Chondrocyte (in vitro differentiated cells): ENCODE data around the gene GSTP1. TPM values are rescaled to one million over a fixed set of nuclear protein-coding genes. Genes with fewer than 3 reads are reported as not detected.
"Not testable (repeated sequence)": the region's sequence is repeated elsewhere in the genome, so short reads cannot be mapped to it uniquely, and the experiment has no call there.

Experiments
- DNase-seq: peaks from one replicate; pipeline ENCODE4 v3.0.0; 2021; ENCODE audit warnings: mixed read lengths, low spot score
- H3K27ac Mint-ChIP-seq: one replicate; pipeline ENCODE4 v1.8.0; 2021; ENCODE audit warnings: mild to moderate bottlenecking, moderate library complexity, mixed read lengths; ENCODE audit not compliant: unreplicated experiment
- H3K27me3 Mint-ChIP-seq: 2 replicates; pipeline ENCODE4 v1.8.0; 2021; ENCODE audit warnings: low read depth, mixed read lengths
- H3K36me3 Mint-ChIP-seq: 2 replicates; pipeline ENCODE4 v1.8.0; 2021; ENCODE audit warnings: low read depth, mixed read lengths
- H3K4me1 Mint-ChIP-seq: 2 replicates; pipeline ENCODE4 v1.8.0; 2021; ENCODE audit warnings: low read depth, mild to moderate bottlenecking, mixed read lengths
- H3K4me3 Mint-ChIP-seq: one replicate; pipeline ENCODE4 v1.8.0; 2021; ENCODE audit warnings: mild to moderate bottlenecking, moderate library complexity, mixed read lengths; ENCODE audit not compliant: unreplicated experiment
- H3K9me3 Mint-ChIP-seq: 2 replicates; pipeline ENCODE4 v1.8.0; 2021; ENCODE audit warnings: low read depth, mixed read lengths
- CTCF ChIP-seq: fragments of 200-600 bp; sonication (generic); IDR thresholded peaks from 2 replicates; pipeline ENCODE4 v1.5.0; 2021; ENCODE audit warnings: antibody characterized with exemption, mild to moderate bottlenecking, moderate library complexity
- total RNA-seq: library from RNA; stranded (reverse); gene quantifications from 3 replicates; pipeline ENCODE4 v1.2.1, GENCODE V29; 2021

Gene GSTP1
- total RNA-seq, 1 donor from 2014 or later, result 644 TPM

DNA sequence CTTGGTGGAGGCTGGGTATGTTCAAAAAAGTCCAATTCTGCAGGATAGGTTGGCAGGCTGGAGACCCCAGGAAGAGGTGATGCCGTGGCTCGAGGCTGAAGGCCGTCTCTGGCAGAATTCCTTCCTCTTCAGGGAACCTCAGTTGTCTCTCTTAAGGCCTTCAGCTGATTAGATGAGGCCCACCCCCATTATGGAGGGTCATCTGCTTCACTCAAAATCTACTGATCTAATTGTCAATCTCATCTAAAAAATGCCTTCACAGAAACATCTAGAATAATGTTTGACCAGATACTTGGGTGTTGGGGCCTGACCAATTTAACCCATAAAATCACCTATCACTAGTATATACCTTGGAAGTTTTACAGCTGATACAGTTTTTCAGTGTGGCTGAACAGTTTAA lies 27.4 kb upstream of the GSTP1 start:
- peaks cover 1% of the 10 kb centered on the region for H3K36me3 Mint-ChIP-seq
- no peak overlapping the region for H3K4me3 Mint-ChIP-seq
- H3K9me3 Mint-ChIP-seq, result no peaks in the 10 kb centered on the region
- TF ChIP-seq CTCF, result no peak
- peaks cover 21% of the 10 kb centered on the region for H3K4me1 Mint-ChIP-seq
- no peak overlapping the region for H3K27ac Mint-ChIP-seq
- no peak for DNase-seq
- no peaks in the 10 kb centered on the region for H3K27me3 Mint-ChIP-seq

GRCh38 chr11:67558084-67558772 lies 25.4 kb upstream of the GSTP1 start:
- DNase-seq, result no peak
- H3K27ac Mint-ChIP-seq, result peak overlapping the region; percentile 86
- H3K4me3 Mint-ChIP-seq, result peak overlapping the region; percentile 36
- no peak for TF ChIP-seq CTCF
- no peaks in the 10 kb centered on the region for H3K9me3 Mint-ChIP-seq
- H3K4me1 Mint-ChIP-seq, result peaks cover 34% of the 10 kb centered on the region
- H3K36me3 Mint-ChIP-seq, result no peaks in the 10 kb centered on the region
- H3K27me3 Mint-ChIP-seq, result no peaks in the 10 kb centered on the region

- TF ChIP-seq CTCF, result no peak
- H3K4me1 Mint-ChIP-seq, result peaks cover 45% of the 10 kb centered on the region
- no peak for DNase-seq
These were observed 21.5 kb upstream of the GSTP1 start for GRCh38 chr11:67561971-67562619.

GRCh38 chr11:67562963-67563704 lies 20.5 kb upstream of the GSTP1 start:
- peak overlapping the region; percentile 94 for H3K27ac Mint-ChIP-seq
- H3K27me3 Mint-ChIP-seq, result no peaks in the 10 kb centered on the region
- no peak for TF ChIP-seq CTCF
- no peak for DNase-seq
- H3K4me3 Mint-ChIP-seq, result peak overlapping the region; percentile 17
- peaks cover 41% of the 10 kb centered on the region for H3K4me1 Mint-ChIP-seq
- no peaks in the 10 kb centered on the region for H3K9me3 Mint-ChIP-seq
- H3K36me3 Mint-ChIP-seq, result no peaks in the 10 kb centered on the region

More at GRCh38 chr11:67561971-67562619, 21.5 kb upstream of the GSTP1 start:
- Mint-ChIP-seq H3K27ac (peak overlapping the region; percentile 94), H3K9me3 (no peaks in the 10 kb centered on the region), H3K4me3 (no peak overlapping the region), H3K36me3 (no peaks in the 10 kb centered on the region), H3K27me3 (no peaks in the 10 kb centered on the region)

- H3K4me1 Mint-ChIP-seq, result peaks cover 35% of the 10 kb centered on the region
- not testable (repeated sequence) for H3K36me3 Mint-ChIP-seq, H3K4me3 Mint-ChIP-seq, H3K9me3 Mint-ChIP-seq, H3K27me3 Mint-ChIP-seq, DNase-seq
- peak overlapping the region; percentile 94 for H3K27ac Mint-ChIP-seq
These were observed 19.9 kb upstream of the GSTP1 start for GRCh38 chr11:67563705-67564114.
